ENCODE data around the gene TNF. TPM values are rescaled to one million over a fixed set of nuclear protein-coding genes. Genes with fewer than 3 reads are reported as not detected.

The TNF gene
- total RNA-seq, 1 experiment from 2014 or later, result not detected

DNA sequence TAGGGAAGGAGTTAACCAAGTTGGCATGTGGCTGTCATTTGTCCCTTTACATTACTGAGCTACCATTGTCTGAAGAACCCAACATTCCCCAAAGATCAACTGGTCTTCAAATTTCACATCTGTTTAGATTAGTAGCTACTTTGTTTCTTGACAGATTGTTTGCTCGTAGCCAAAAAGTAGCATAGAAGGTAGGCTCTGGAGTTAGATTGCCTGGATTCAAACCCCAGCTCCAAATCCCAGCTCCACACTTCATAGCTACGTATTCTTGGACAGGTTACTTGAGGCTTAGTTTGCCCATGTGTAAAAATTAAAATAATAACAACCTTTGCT, 26.9 kb upstream of the TNF start:
- Histone ChIP-seq H3K23ac (ENCODE audit: insufficient read length, low read depth, low read length) (no peak overlapping the region), H4K91ac (ENCODE audit: insufficient read length, low read depth, low read length) (no peak overlapping the region), H2AFZ (ENCODE audit: low read length) (no peak overlapping the region), H3K56ac (ENCODE audit: insufficient read length, low read depth, low read length) (no peak overlapping the region), H3K79me2 (ENCODE audit: insufficient read depth, low read length) (no peaks in the 10 kb centered on the region; the same call in 1 of the 2 replicates), H3K9me3 (ENCODE audit: control insufficient read depth, low read depth, low read length) (no peaks in the 10 kb centered on the region), H2BK15ac (ENCODE audit: low read depth, low read length) (no peak overlapping the region), H3T11ph (ENCODE audit: low read length) (no peak overlapping the region), H2BK12ac (ENCODE audit: insufficient read length, low read depth, low read length) (no peak overlapping the region), H2BK20ac (ENCODE audit: low read depth, low read length, poor library complexity, severe bottlenecking) (no peak overlapping the region), H2AK5ac (ENCODE audit: insufficient read length, low read length) (no peak overlapping the region), H3K79me1 (ENCODE audit: insufficient read depth, low read depth, low read length, poor library complexity, severe bottlenecking) (peaks cover 3% of the 10 kb centered on the region), H3K14ac (ENCODE audit: insufficient read depth, low read length) (no peak overlapping the region), H2BK120ac (ENCODE audit: low read depth, low read length, poor library complexity, severe bottlenecking) (no peak overlapping the region), H3K23me2 (ENCODE audit: insufficient read length, low read depth, low read length, poor library complexity, severe bottlenecking) (no peaks in the 10 kb centered on the region), H2BK5ac (ENCODE audit: insufficient read length, low read length) (no peak overlapping the region), H4K8ac (replicated peaks; ENCODE audit: insufficient read length, low read depth, low read length) (no peak overlapping the region), H3K4me1 (ENCODE audit: insufficient read depth, low read length) (no peaks in the 10 kb centered on the region; the same call in 1 of the 2 replicates), H3K27ac (ENCODE audit: insufficient read length, low read depth, low read length) (no peak overlapping the region), H3K9ac (ENCODE audit: extremely low read depth, insufficient read length, low read length) (no peak overlapping the region), H3K4ac (ENCODE audit: low read depth, low read length) (no peak overlapping the region), H4K5ac (ENCODE audit: insufficient read length, low read depth, low read length) (no peak overlapping the region), H3K18ac (ENCODE audit: insufficient read length, low read depth, low read length) (no peak overlapping the region), H3K4me2 (ENCODE audit: insufficient read depth, insufficient read length, low read length) (no peak overlapping the region), H4K20me1 (ENCODE audit: control insufficient read depth, insufficient read depth, insufficient read length) (no peaks in the 10 kb centered on the region), H3K27me3 (ENCODE audit: insufficient read depth, low read length) (no peaks in the 10 kb centered on the region)
- H3K27me3 Mint-ChIP-seq (ENCODE audit: low read depth), result no peaks in the 10 kb centered on the region
- no CpG with 5 or more reads among the region's 2 CpGs for WGBS (ENCODE audit: extremely low coverage, insufficient read length, low lambda C conversion rate)
- H3K4me3 Mint-ChIP-seq, result peak overlapping the region in 1 of 2 experiments; percentile 70; a peak in 2 of 5 replicates
- TF ChIP-seq, protein P1, sequence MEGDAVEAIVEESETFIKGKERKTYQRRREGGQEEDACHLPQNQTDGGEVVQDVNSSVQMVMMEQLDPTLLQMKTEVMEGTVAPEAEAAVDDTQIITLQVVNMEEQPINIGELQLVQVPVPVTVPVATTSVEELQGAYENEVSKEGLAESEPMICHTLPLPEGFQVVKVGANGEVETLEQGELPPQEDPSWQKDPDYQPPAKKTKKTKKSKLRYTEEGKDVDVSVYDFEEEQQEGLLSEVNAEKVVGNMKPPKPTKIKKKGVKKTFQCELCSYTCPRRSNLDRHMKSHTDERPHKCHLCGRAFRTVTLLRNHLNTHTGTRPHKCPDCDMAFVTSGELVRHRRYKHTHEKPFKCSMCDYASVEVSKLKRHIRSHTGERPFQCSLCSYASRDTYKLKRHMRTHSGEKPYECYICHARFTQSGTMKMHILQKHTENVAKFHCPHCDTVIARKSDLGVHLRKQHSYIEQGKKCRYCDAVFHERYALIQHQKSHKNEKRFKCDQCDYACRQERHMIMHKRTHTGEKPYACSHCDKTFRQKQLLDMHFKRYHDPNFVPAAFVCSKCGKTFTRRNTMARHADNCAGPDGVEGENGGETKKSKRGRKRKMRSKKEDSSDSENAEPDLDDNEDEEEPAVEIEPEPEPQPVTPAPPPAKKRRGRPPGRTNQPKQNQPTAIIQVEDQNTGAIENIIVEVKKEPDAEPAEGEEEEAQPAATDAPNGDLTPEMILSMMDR (conservative IDR thresholded peaks at IDR 0.05), result no peak
- H3K27ac Mint-ChIP-seq, result peak overlapping the region in 1 of 3 experiments; percentile 33; a peak in 1 of 7 replicates
- H3K36me3 Mint-ChIP-seq (ENCODE audit: insufficient read depth in 1 of 3, low read depth in 3 of 3), result peaks cover 6 to 32% (median 23%) of the 10 kb centered on the region in 3 experiments; a peak in 6 of 7 replicates
- no peaks in the 10 kb centered on the region for H3K9me3 Mint-ChIP-seq
- no peak for DNase-seq
- peaks cover 13 to 25% of the 10 kb centered on the region in 2 experiments for H3K4me1 Mint-ChIP-seq
